MM.1S (cell line): ENCODE measurements around the gene TGFB2.

ENCODE experiments used
- EZH2 ChIP-seq: fragments of 300-600 bp; sonication (generic); optimal IDR thresholded peaks from 2 replicates; pipeline ENCODE3; 2017; ENCODE audit warnings: low read depth, mild to moderate bottlenecking, antibody characterized with exemption, low read length, mixed read lengths
- EZH2phosphoT487 ChIP-seq: fragments of 300-600 bp; sonication (generic); IDR thresholded peaks from 2 replicates; pipeline ENCODE4 v1.6.1; 2018; ENCODE audit warnings: antibody characterized with exemption, low read length
- TF ChIP-seq, protein P1 (sequence below): fragments of 300-600 bp; sonication (generic); IDR thresholded peaks from 2 replicates; pipeline ENCODE4 v1.5.1; 2016; ENCODE audit warnings: antibody characterized with exemption, low read length, mixed read lengths

DNA sequence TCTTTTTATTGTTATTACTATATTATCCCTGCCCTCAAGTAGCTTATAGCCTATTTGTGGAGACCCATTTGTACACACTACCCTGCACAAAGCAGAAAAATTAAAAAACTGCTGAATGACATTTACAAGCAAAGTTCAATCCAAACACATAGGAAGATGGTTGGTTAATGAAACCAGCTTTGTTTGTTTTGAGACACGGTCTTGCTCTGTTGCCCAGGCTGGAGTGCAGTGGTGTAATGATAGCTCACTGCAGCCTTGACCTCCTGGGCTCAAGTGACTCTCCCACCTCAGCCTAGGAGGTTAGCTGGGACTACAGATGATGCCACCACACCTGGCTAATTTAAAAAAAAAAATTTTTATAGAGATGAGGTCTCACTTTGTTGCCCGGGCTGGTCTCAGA is 31.6 kb downstream of the TGFB2 start:
- TF ChIP-seq, protein P1, sequence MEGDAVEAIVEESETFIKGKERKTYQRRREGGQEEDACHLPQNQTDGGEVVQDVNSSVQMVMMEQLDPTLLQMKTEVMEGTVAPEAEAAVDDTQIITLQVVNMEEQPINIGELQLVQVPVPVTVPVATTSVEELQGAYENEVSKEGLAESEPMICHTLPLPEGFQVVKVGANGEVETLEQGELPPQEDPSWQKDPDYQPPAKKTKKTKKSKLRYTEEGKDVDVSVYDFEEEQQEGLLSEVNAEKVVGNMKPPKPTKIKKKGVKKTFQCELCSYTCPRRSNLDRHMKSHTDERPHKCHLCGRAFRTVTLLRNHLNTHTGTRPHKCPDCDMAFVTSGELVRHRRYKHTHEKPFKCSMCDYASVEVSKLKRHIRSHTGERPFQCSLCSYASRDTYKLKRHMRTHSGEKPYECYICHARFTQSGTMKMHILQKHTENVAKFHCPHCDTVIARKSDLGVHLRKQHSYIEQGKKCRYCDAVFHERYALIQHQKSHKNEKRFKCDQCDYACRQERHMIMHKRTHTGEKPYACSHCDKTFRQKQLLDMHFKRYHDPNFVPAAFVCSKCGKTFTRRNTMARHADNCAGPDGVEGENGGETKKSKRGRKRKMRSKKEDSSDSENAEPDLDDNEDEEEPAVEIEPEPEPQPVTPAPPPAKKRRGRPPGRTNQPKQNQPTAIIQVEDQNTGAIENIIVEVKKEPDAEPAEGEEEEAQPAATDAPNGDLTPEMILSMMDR: no peak
- TF ChIP-seq EZH2: no peak
- no peak for TF ChIP-seq EZH2phosphoT487
